A549 (cell line): ENCODE results near the gene CEMIP2. TPM values are rescaled to one million over a fixed set of nuclear protein-coding genes. Genes with fewer than 3 reads are reported as not detected.
A peak's percentile ranks its signal among the peaks of the same experiment; 100 is the strongest.

Experiments used
- ATAC-seq, 2 experiments: fragments of 200-7000 bp in 1 of 2; fragments of >200 bp in 1 of 2; cut with Nextera tagmentation in 1 of 2; cut with Tn5 transposase in 1 of 2; 3 replicates each; pipeline versions ENCODE4 v1.8.0 to v1.9.1; 2018 to 2020; ENCODE audit warnings: mild to moderate bottlenecking in 1 of 2, moderate library complexity in 1 of 2
- CTCF ChIA-PET: fragments of 300-600 bp; sonication (Branson Sonifier 250); formaldehyde crosslinking; extraction: SDS; loops from one replicate; lab custom pipeline; 2021; ENCODE audit warnings: antibody characterized with exemption, inconsistent platforms; lab: Yijun Ruan, JAX
- POLR2A ChIA-PET: fragments of 350-600 bp; formaldehyde crosslinking; extraction: SDS; loops from one replicate; lab custom pipeline; 2021; ENCODE audit warnings: antibody characterized with exemption, inconsistent platforms; lab: Yijun Ruan, JAX
- DNase-seq, 2 experiments: peaks; one replicate each; pipeline versions ENCODE4 v3.0.0 to v3.0.0-alpha.2; 2011 to 2016; ENCODE audit warnings: low read depth in 1 of 2, low spot score in 1 of 2
- FAIRE-seq: peaks from 2 replicates; lab custom pipeline; 2011; peaks lifted over from hg19 to GRCh38; lab: Jason Lieb, UNC
- H3K27ac ChIP-seq, 2 experiments: fragments of >200 bp; sonication (Bioruptor Twin); formaldehyde crosslinking; 3 replicates each; pipeline ENCODE4 v1.5.1; 2016 to 2017
- H3K4me1 ChIP-seq: fragments of >200 bp; sonication (Bioruptor Twin); formaldehyde crosslinking; 3 replicates; pipeline ENCODE4 v1.6.1; 2016
- H3K4me2 ChIP-seq: fragments of >200 bp; sonication (Bioruptor Twin); formaldehyde crosslinking; 3 replicates; pipeline ENCODE4 v1.6.1; 2016
- H3K4me3 ChIP-seq: fragments of >200 bp; sonication (Bioruptor Twin); formaldehyde crosslinking; 3 replicates; pipeline ENCODE4 v1.5.1; 2016
- H3K9me3 ChIP-seq: fragments of >200 bp; sonication (Bioruptor Twin); formaldehyde crosslinking; 3 replicates; pipeline ENCODE4 v1.6.1; 2016
- ATOH8 ChIP-seq: fragments of 250-450 bp; sonication (Bioruptor Pico); IDR thresholded peaks from 2 replicates; pipeline ENCODE4 v1.5.0; 2020; ENCODE audit warnings: low read depth, mild to moderate bottlenecking, moderate library complexity
- CEBPB ChIP-seq, 2 experiments: fragments of >200 bp in 1 of 2; sonication (Bioruptor Twin) in 1 of 2; formaldehyde crosslinking in 1 of 2; IDR thresholded peaks; 2 replicates each; pipeline ENCODE4 v1.6.1; 2012 to 2016
- CTCF ChIP-seq: fragments of >200 bp; sonication (Bioruptor Twin); formaldehyde crosslinking; IDR thresholded peaks from 3 replicates; pipeline ENCODE4 v1.5.1; 2016
- FOSB ChIP-seq: fragments of 250-450 bp; sonication (Bioruptor Pico); IDR thresholded peaks from 2 replicates; pipeline ENCODE4 v1.5.0; 2020; ENCODE audit warnings: mild to moderate bottlenecking, moderate library complexity
- FOSL2 ChIP-seq, 2 experiments: fragments of 450-650 bp in 1 of 2; fragments of >200 bp in 1 of 2; sonication (Bioruptor Twin) in 1 of 2; formaldehyde crosslinking; IDR thresholded peaks; 2 replicates each; pipeline versions ENCODE4 v1.5.0 to v1.6.1; 2016 to 2020; ENCODE audit warnings: mild to moderate bottlenecking in 1 of 2, moderate library complexity in 1 of 2
- GATA3 ChIP-seq: IDR thresholded peaks from 2 replicates; pipeline ENCODE4 v1.6.1; 2012; ENCODE audit warnings: borderline replicate concordance
- HES2 ChIP-seq: fragments of >200 bp; sonication (Bioruptor Twin); formaldehyde crosslinking; IDR thresholded peaks from 2 replicates; pipeline ENCODE4 v1.6.1; 2016
- JUN ChIP-seq, 2 experiments: fragments of >200 bp; sonication (Bioruptor Twin); formaldehyde crosslinking; IDR thresholded peaks; 2 replicates in 1 of 2; 3 replicates in 1 of 2; pipeline ENCODE4 v1.6.1; 2016 to 2017
- JUNB ChIP-seq: fragments of >200 bp; sonication (Bioruptor Twin); formaldehyde crosslinking; IDR thresholded peaks from 2 replicates; pipeline ENCODE4 v1.6.1; 2016
- MAX ChIP-seq: IDR thresholded peaks from 2 replicates; pipeline ENCODE4 v1.6.1; 2012
- MYC ChIP-seq: IDR thresholded peaks from 2 replicates; pipeline ENCODE4 v1.6.1; 2012; ENCODE audit warnings: mild to moderate bottlenecking, inconsistent platforms, low read length, improper control_type of control experiment, borderline replicate concordance
- PHF8 ChIP-seq: fragments of 200-600 bp; sonication (generic); IDR thresholded peaks from 2 replicates; pipeline ENCODE4 v1.6.1; 2016; ENCODE audit warnings: low read depth, mild to moderate bottlenecking, antibody characterized with exemption, moderate library complexity, borderline replicate concordance
- RAD21 ChIP-seq, 2 experiments: fragments of >200 bp in 1 of 2; sonication (Bioruptor Twin) in 1 of 2; formaldehyde crosslinking in 1 of 2; IDR thresholded peaks in 1 of 2; conservative IDR thresholded peaks in 1 of 2; 2 replicates in 1 of 2; 3 replicates in 1 of 2; pipeline ENCODE4 v1.6.1; 2012 to 2018; ENCODE audit warnings: inconsistent platforms in 1 of 2
- SMC3 ChIP-seq: fragments of >200 bp; sonication (Bioruptor Twin); formaldehyde crosslinking; IDR thresholded peaks from 3 replicates; pipeline ENCODE4 v1.6.1; 2018; ENCODE audit warnings: inconsistent platforms
- TFCP2L1 ChIP-seq: fragments of 250-450 bp; sonication (Bioruptor Pico); IDR thresholded peaks from 2 replicates; pipeline ENCODE4 v1.5.0; 2021; ENCODE audit warnings: mild to moderate bottlenecking
- TP53 ChIP-seq: fragments of 250-450 bp; sonication (Bioruptor Pico); IDR thresholded peaks from 2 replicates; pipeline ENCODE4 v1.5.0; 2021; ENCODE audit warnings: mild to moderate bottlenecking, moderate library complexity
- WGBS: methylation state at CpG from one replicate; pipeline ENCODE4 v1.1.6; 2017; ENCODE audit errors: missing lambda C conversion rate; 5-methylcytosine and 5-hydroxymethylcytosine counted together
- polyA plus RNA-seq, 4 experiments: library from polyadenylated mRNA; depleted of rRNA in 3 of 4; stranded (reverse); fragments of >200 nt; fragmentation: RNase III in 1 of 4; extraction: RNeasy Plus Mini Kit Qiagen cat#74134 plus additional on column Dnase treatment in 1 of 4; gene quantifications; 2 replicates in 3 of 4; 3 replicates in 1 of 4; pipeline ENCODE4 v1.2.3, GENCODE V29; 2011 to 2017

The CEMIP2 gene
- polyA plus RNA-seq, 2 of the 4 experiments (the other 2 are of a cell fraction), result 146 to 161 TPM

- no peak for TF ChIP-seq TP53 (CRISPR knock-in tag)
- TF ChIP-seq TFCP2L1 (CRISPR knock-in tag), result no peak
Measured at GRCh38 chr9:71763832-71764231, 4.5 kb downstream of the CEMIP2 start (continued).

GRCh38 chr9:71762900-71763653 lies 5.2 kb downstream of the CEMIP2 start:
- FAIRE-seq (peak; percentile 88), DNase-seq (peak; percentile 59 to 71), ATAC-seq (peak; percentile 44 to 64; a peak in 4 of 6 replicates)
- TF ChIP-seq GATA3 (peak; percentile 23; the same call in 1 of the 2 replicates), JUNB (peak; percentile 78), JUN (IDR thresholded peaks at IDR 0.05) (no peak), FOSB (CRISPR knock-in tag) (no peak), FOSL2 (IDR thresholded peaks at IDR 0.05) (peak; percentile 88), FOSL2 (CRISPR knock-in tag; IDR thresholded peaks at IDR 0.05) (peak; percentile 96)
- H3K4me1 ChIP-seq, result peaks cover 75% of the 10 kb centered on the region
- WGBS, result 4% methylated on average over 2 of the region's 2 CpGs
- peak overlapping the region; percentile 90 for H3K4me2 ChIP-seq
- H3K9me3 ChIP-seq, result no peaks in the 10 kb centered on the region
- H3K4me3 ChIP-seq, result peak overlapping the region; percentile 94
- ChIA-PET CTCF (interaction anchor here (0.6 to 2.5 kb wide), 9 partner anchors 11 to 478 kb away, joined by 3 to 10 read pairs (median 4); no protein-coding TSS in a partner anchor), POLR2A (interaction anchor here (0.6 to 0.9 kb wide), 3 partner anchors 13 to 27 kb away, joined by 3 to 4 read pairs (median 3); no protein-coding TSS in a partner anchor)
- H3K27ac ChIP-seq, result peak overlapping the region; percentile 91 to 97

GRCh38 chr9:71761938-71762353 lies 6.4 kb downstream of the CEMIP2 start:
- H3K4me3 ChIP-seq, result peak overlapping the region; percentile 4; the same call in 1 of the 3 replicates
- no peak for DNase-seq
- H3K9me3 ChIP-seq, result no peaks in the 10 kb centered on the region
- ChIA-PET CTCF (interaction anchor here (0.6 to 3.1 kb wide), 13 partner anchors 7 to 477 kb away, joined by 3 to 14 read pairs (median 5); partner anchors contain the start of gene CEMIP2), POLR2A (interaction anchor here (0.7 kb wide), 1 partner anchor 11 kb away, joined by 4 read pairs; no protein-coding TSS in a partner anchor)
- H3K4me2 ChIP-seq, result peak overlapping the region; percentile 90
- H3K27ac ChIP-seq, result peak overlapping the region; percentile 91 to 97
- peaks cover 87% of the 10 kb centered on the region for H3K4me1 ChIP-seq
- no peak for TF ChIP-seq HES2
- TF ChIP-seq CTCF, result no peak
- no peak for TF ChIP-seq PHF8
- no peak for TF ChIP-seq GATA3
- TF ChIP-seq RAD21 (conservative IDR thresholded peaks at IDR 0.05 in 1 of 2, IDR thresholded peaks at IDR 0.05 in 1 of 2), result peak; percentile 18 to 44; a peak in 3 of 5 replicates
- TF ChIP-seq MYC, result no peak
- TF ChIP-seq SMC3, result peak; percentile 29; the same call in 2 of the 3 replicates
- no peak for TF ChIP-seq MAX
- TF ChIP-seq ATOH8 (CRISPR knock-in tag), result no peak
- TF ChIP-seq CEBPB (IDR thresholded peaks at IDR 0.05), result peak; percentile 10 to 45; a peak in 1 of 4 replicates
- WGBS, result 28% methylated on average over 5 of the region's 5 CpGs
- ATAC-seq, result peak; percentile 3 to 46; a peak in 2 of 6 replicates
- no peak for FAIRE-seq
